GM12878 (cell line): ENCODE results near the gene SMARCE1. TPM values are rescaled to one million over a fixed set of nuclear protein-coding genes. Genes with fewer than 3 reads are reported as not detected.

Experiments
- MYC ChIP-seq: IDR thresholded peaks from 2 replicates; pipeline ENCODE4 v1.6.1; 2011; ENCODE audit warnings: mild to moderate bottlenecking, low read length, moderate library complexity, inconsistent platforms; ENCODE audit not compliant: insufficient read depth, insufficient replicate concordance, insufficient read length, severe bottlenecking
- polyA plus RNA-seq, 11 experiments: library from polyadenylated mRNA; depleted of rRNA in 4 of 11; unstranded in 6 of 11; stranded (reverse) in 5 of 11; fragments of >200 nt; fragmentation: Nextera tagmentation in 4 of 11; fragmentation: Illumina TruSeq in 1 of 11; extraction: Ambion mirVana in 4 of 11; extraction: Trizol in 1 of 11; gene quantifications; 1 replicate in 1 of 11; 2 replicates in 10 of 11; pipeline versions ENCODE4 v1.2.1 to v1.2.3, GENCODE V29; 2011 to 2016; ENCODE audit warnings: inconsistent platforms in 2 of 11, missing spikeins in 2 of 11, low read depth in 1 of 11
- total RNA-seq, 4 experiments: library from RNA; depleted of rRNA in 3 of 4; stranded (reverse); fragments of >200 nt in 3 of 4; fragmentation: Illumina TruSeq in 1 of 4; extraction: Trizol in 1 of 4; gene quantifications; 2 replicates each; pipeline versions ENCODE4 v1.2.1 to v1.2.3, GENCODE V29; 2013 to 2021
- TF ChIP-seq, protein P1 (sequence below): IDR thresholded peaks from 2 replicates; pipeline ENCODE4 v1.6.1; 2012; ENCODE audit warnings: low read depth, low read length, improper control_type of control experiment
- TF ChIP-seq, protein P2 (sequence below): fragments of 450-650 bp; IDR thresholded peaks from 2 replicates; pipeline ENCODE4 v1.6.1; 2018; ENCODE audit warnings: mild to moderate bottlenecking, low read depth, moderate library complexity; ENCODE audit not compliant: partially characterized antibody
- TF ChIP-seq, protein P3 (sequence below): fragments of 450-650 bp; IDR thresholded peaks from 2 replicates; pipeline ENCODE4 v1.6.1; 2016; ENCODE audit warnings: mild to moderate bottlenecking, moderate library complexity, borderline replicate concordance

Gene SMARCE1
- total and polyA plus RNA-seq, 10 of the 15 experiments (the other 5 are each of a cell fraction or from before 2014, with no cell fraction given), result 87.9 to 191 (median 132) TPM

DNA sequence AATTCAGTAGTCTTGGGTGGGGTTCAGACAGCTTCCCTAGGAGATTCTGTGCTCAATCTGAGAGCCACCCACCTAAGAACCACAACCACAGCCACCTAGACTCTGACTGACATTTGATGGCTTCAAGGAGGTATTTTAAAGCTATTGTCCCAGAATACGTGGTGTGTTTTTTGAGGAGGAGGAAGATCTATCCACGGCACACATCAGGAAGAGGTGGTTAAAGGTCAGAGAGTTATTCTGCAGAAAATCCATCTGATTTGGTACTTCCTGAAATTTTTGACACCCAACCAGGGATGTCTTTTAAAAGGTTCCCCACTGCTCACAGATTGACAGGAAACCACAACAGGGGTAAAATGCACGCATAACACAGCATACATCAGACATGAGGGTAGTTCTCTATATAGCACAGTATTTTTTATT is 25.1 kb downstream of the SMARCE1 start (continued):
- TF ChIP-seq, protein P1, sequence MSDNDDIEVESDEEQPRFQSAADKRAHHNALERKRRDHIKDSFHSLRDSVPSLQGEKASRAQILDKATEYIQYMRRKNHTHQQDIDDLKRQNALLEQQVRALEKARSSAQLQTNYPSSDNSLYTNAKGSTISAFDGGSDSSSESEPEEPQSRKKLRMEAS, result no peak
- no peak for TF ChIP-seq MYC
- TF ChIP-seq, protein P2, sequence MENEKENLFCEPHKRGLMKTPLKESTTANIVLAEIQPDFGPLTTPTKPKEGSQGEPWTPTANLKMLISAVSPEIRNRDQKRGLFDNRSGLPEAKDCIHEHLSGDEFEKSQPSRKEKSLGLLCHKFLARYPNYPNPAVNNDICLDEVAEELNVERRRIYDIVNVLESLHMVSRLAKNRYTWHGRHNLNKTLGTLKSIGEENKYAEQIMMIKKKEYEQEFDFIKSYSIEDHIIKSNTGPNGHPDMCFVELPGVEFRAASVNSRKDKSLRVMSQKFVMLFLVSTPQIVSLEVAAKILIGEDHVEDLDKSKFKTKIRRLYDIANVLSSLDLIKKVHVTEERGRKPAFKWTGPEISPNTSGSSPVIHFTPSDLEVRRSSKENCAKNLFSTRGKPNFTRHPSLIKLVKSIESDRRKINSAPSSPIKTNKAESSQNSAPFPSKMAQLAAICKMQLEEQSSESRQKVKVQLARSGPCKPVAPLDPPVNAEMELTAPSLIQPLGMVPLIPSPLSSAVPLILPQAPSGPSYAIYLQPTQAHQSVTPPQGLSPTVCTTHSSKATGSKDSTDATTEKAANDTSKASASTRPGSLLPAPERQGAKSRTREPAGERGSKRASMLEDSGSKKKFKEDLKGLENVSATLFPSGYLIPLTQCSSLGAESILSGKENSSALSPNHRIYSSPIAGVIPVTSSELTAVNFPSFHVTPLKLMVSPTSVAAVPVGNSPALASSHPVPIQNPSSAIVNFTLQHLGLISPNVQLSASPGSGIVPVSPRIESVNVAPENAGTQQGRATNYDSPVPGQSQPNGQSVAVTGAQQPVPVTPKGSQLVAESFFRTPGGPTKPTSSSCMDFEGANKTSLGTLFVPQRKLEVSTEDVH, result no peak
- TF ChIP-seq, protein P3, sequence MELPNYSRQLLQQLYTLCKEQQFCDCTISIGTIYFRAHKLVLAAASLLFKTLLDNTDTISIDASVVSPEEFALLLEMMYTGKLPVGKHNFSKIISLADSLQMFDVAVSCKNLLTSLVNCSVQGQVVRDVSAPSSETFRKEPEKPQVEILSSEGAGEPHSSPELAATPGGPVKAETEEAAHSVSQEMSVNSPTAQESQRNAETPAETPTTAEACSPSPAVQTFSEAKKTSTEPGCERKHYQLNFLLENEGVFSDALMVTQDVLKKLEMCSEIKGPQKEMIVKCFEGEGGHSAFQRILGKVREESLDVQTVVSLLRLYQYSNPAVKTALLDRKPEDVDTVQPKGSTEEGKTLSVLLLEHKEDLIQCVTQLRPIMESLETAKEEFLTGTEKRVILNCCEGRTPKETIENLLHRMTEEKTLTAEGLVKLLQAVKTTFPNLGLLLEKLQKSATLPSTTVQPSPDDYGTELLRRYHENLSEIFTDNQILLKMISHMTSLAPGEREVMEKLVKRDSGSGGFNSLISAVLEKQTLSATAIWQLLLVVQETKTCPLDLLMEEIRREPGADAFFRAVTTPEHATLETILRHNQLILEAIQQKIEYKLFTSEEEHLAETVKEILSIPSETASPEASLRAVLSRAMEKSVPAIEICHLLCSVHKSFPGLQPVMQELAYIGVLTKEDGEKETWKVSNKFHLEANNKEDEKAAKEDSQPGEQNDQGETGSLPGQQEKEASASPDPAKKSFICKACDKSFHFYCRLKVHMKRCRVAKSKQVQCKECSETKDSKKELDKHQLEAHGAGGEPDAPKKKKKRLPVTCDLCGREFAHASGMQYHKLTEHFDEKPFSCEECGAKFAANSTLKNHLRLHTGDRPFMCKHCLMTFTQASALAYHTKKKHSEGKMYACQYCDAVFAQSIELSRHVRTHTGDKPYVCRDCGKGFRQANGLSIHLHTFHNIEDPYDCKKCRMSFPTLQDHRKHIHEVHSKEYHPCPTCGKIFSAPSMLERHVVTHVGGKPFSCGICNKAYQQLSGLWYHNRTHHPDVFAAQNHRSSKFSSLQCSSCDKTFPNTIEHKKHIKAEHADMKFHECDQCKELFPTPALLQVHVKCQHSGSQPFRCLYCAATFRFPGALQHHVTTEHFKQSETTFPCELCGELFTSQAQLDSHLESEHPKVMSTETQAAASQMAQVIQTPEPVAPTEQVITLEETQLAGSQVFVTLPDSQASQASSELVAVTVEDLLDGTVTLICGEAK, result 0 out of 2 replicates have a peak, but pooled peaks have one; percentile 16
- TF ChIP-seq, all 136 proteins: peak for 11
